Measurements from ENCODE around the gene ATXN7L2.

DNA sequence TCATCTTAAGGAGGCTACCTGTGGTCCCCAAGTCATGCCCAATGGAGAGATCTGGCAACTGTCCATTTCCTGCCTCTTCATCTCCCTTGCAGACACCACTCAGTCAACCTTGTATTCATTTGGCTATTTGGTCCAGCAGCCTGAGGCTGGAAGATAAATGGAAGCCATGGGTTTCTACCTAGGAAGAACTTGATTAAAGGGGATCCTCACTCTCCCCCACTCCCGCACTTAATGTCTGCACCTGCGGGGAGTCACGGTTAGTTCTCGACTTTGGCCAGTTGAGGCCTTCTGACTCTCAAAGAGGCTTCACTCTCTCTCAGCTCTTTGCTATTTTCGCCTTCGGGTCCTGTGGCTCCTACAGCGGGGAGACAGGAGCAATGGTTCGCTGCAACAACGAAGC, 8.4 kb upstream of the ATXN7L2 start:
- TF ChIP-seq ZBTB7A (IDR thresholded peaks at IDR 0.05; ENCODE audit: low read depth) (no peak), TCF12 (IDR thresholded peaks at IDR 0.05; ENCODE audit: low read depth) (no peak)

Data from Ishikawa (cell line).